ENCODE measurements around the gene COL16A1. TPM values are rescaled to one million over a fixed set of nuclear protein-coding genes. Genes with fewer than 3 reads are reported as not detected.

Gene COL16A1
- total RNA-seq, 1 donor from 2014 or later: 121 TPM

DNA sequence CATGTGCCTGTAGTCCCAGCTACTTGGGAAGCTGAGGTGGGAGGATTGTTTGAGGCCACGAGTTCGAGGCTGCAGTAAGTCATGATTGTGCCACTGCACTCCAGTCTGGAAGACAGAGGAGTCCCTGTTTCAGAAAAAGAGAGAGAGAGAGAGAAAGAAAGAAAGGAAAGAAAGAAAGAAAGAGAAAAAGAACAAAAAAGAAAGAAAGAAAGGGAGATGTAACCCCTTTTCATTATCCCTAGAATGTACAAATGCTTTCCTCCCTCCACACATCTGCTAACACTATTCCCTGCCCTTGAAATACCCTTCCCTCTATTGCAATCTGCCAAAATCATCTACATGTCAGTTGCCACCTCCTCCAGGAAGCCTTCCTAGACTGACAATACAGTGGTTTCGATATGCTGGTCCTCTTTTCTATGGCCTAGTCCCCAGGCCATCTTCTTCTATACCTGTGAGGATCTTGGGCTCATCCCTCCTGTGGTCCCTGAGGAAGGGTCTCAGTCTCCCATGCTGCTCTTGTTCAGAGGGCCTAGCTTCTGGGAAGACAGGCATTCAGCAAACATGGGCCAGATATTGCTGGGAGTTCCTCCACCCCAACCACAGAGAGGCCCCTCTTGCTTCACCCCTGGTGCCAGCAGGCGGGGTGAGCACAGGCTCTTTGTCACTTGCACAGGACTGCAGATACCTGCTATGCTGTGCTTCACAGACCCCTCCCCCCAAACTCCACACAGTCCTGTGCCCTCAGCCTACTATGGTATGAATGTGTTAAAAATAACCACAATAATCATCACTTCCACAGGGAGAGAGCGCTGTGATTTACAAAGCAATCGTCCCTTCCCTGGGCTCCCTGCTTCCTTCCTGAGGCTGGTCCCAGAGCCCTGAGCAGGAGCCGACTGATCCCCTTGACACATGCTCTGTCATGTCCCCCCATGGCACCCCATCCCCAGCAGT lies 46.2 kb upstream of the COL16A1 start:
- DNase-seq (ENCODE audit: low read depth) (no peak), FAIRE-seq (no peak)
- no peaks in the 10 kb centered on the region for H3K36me3 ChIP-seq (ENCODE audit: control insufficient read depth, insufficient read depth, low read length)
- H3K4me3 ChIP-seq (ENCODE audit: low read depth, low read length): no peak overlapping the region
- H3K27me3 ChIP-seq (ENCODE audit: control insufficient read depth, insufficient read depth, low read length): no peaks in the 10 kb centered on the region
- TF ChIP-seq CTCF (IDR thresholded peaks at IDR 0.05; ENCODE audit: insufficient read depth, low read length, severe bottlenecking): no peak

- FAIRE-seq: no peak
- H3K4me3 ChIP-seq (ENCODE audit: low read depth, low read length): no peak overlapping the region
These were observed 44.5 kb upstream of the COL16A1 start for GRCh38 chr1:31748365-31748764.

DNA sequence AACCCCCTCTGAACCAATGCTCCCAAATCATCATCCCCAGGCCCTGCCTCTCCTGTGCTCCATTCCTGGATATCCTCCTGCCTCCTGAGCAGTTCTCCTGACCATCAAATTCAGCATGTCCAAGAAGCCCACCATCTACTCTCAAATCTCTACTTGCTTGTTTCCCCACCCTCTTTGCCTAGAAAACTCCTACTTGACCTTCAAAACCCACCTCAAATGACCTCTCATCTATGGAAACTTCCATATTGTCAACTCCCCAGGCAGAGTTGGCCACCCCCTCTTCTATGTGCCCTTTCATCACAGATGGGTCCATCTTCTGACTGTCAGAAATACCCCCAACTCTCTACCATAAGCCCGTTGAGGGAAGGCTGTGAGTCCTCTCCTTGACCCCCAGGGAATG lies 43.5 kb upstream of the COL16A1 start:
- H3K27me3 ChIP-seq (ENCODE audit: control insufficient read depth, insufficient read depth, low read length): no peaks in the 10 kb centered on the region
- no peaks in the 10 kb centered on the region for H3K36me3 ChIP-seq (ENCODE audit: control insufficient read depth, insufficient read depth, low read length)
- H3K4me3 ChIP-seq (ENCODE audit: low read depth, low read length): no peak overlapping the region
- peak; percentile 85 for FAIRE-seq
- TF ChIP-seq CTCF (IDR thresholded peaks at IDR 0.05; ENCODE audit: insufficient read depth, low read length, severe bottlenecking): no peak
- no peak for DNase-seq (ENCODE audit: low read depth)

More at GRCh38 chr1:31748365-31748764, 44.5 kb upstream of the COL16A1 start:
- Histone ChIP-seq H3K36me3 (ENCODE audit: control insufficient read depth, insufficient read depth, low read length) (no peaks in the 10 kb centered on the region), H3K27me3 (ENCODE audit: control insufficient read depth, insufficient read depth, low read length) (no peaks in the 10 kb centered on the region)
- TF ChIP-seq CTCF (IDR thresholded peaks at IDR 0.05; ENCODE audit: insufficient read depth, low read length, severe bottlenecking): no peak
- DNase-seq (ENCODE audit: low read depth): peak; percentile 21

- H3K36me3 ChIP-seq (ENCODE audit: control insufficient read depth, insufficient read depth, low read length): no peaks in the 10 kb centered on the region
- no peak for TF ChIP-seq CTCF (IDR thresholded peaks at IDR 0.05; ENCODE audit: insufficient read depth, low read length, severe bottlenecking)
- H3K4me3 ChIP-seq (ENCODE audit: low read depth, low read length): no peak overlapping the region
- no peak for DNase-seq (ENCODE audit: low read depth)
- no peak for FAIRE-seq
- H3K27me3 ChIP-seq (ENCODE audit: control insufficient read depth, insufficient read depth, low read length): no peaks in the 10 kb centered on the region
These were observed 42.9 kb upstream of the COL16A1 start for GRCh38 chr1:31746687-31747086.

- no peaks in the 10 kb centered on the region for H3K27me3 ChIP-seq (ENCODE audit: control insufficient read depth, insufficient read depth, low read length)
- no peak overlapping the region for H3K4me3 ChIP-seq (ENCODE audit: low read depth, low read length)
- H3K36me3 ChIP-seq (ENCODE audit: control insufficient read depth, insufficient read depth, low read length): no peaks in the 10 kb centered on the region
- peak; percentile 70 for FAIRE-seq
- no peak for TF ChIP-seq CTCF (IDR thresholded peaks at IDR 0.05; ENCODE audit: insufficient read depth, low read length, severe bottlenecking)
- no peak for DNase-seq (ENCODE audit: low read depth)
These were observed 42.3 kb upstream of the COL16A1 start for GRCh38 chr1:31745946-31746670.
